K562 (cell line): ENCODE data around the gene LRP4. TPM values are rescaled to one million over a fixed set of nuclear protein-coding genes. Genes with fewer than 3 reads are reported as not detected.

Experiments
- ATAC-seq: fragments of 200-7000 bp; cut with Tn5 transposase; 3 replicates; pipeline ENCODE4 v1.9.1; 2020; ENCODE audit warnings: moderate library complexity
- BruUV-seq: library from RNA; stranded (reverse); fragments of 400-500 nt; replicated peaks from 2 replicates; lab custom pipeline; 2021; lab: Mats Ljungman, UMichigan
- CTCF ChIA-PET: fragments of 300-600 bp; formaldehyde crosslinking; extraction: SDS; loops from one replicate; lab custom pipeline; 2021; ENCODE audit warnings: low intra/inter-chr PET ratio; lab: Yijun Ruan, JAX
- POLR2A ChIA-PET: fragments of 300-600, 350-650 bp; sonication (Branson Sonifier 250); formaldehyde crosslinking; extraction: SDS; loops from one replicate; lab custom pipeline; 2021; ENCODE audit warnings: antibody characterized with exemption, inconsistent platforms; lab: Yijun Ruan, JAX
- DNase-seq, 4 experiments: peaks; one replicate each; pipeline versions ENCODE4 v3.0.0 to v3.0.0-alpha.2; 2011 to 2018; ENCODE audit warnings: low spot score in 3 of 4, mixed read lengths in 3 of 4; ENCODE audit errors: extremely low read depth in 1 of 4
- FAIRE-seq: peaks from 2 replicates; lab custom pipeline; 2011; peaks lifted over from hg19 to GRCh38; lab: Jason Lieb, UNC
- H2AFZ ChIP-seq: 2 replicates; pipeline ENCODE4 v1.6.0; 2011; ENCODE audit warnings: low read depth, low read length, control low read depth, inconsistent platforms
- H3K27ac ChIP-seq: fragments of 200-600 bp; 3 replicates; pipeline ENCODE4 v1.8.0; 2011; ENCODE audit warnings: low read depth, mild to moderate bottlenecking, control low read depth, inconsistent platforms, low read length, moderate library complexity, mixed read lengths; ENCODE audit errors: extremely low read depth
- H3K27me3 ChIP-seq, 2 experiments: fragments of 300-600 bp in 1 of 2; 2 replicates in 1 of 2; 3 replicates in 1 of 2; pipeline versions ENCODE4 v1.6.0 to v1.8.0; 2011; ENCODE audit warnings: inconsistent platforms in 2 of 2, low read length in 2 of 2, mild to moderate bottlenecking in 1 of 2, mixed read lengths in 1 of 2, moderate library complexity in 1 of 2; ENCODE audit not compliant: control insufficient read depth in 2 of 2, insufficient read depth in 2 of 2
- H3K36me3 ChIP-seq: fragments of 300-600 bp; 3 replicates; pipeline ENCODE4 v1.8.0; 2011; ENCODE audit warnings: mild to moderate bottlenecking, low read length, inconsistent platforms; ENCODE audit not compliant: control insufficient read depth, insufficient read depth
- H3K4me1 ChIP-seq, 2 experiments: fragments of 200-600 bp in 1 of 2; replicated peaks in 1 of 2; 2 replicates in 1 of 2; 3 replicates in 1 of 2; pipeline versions ENCODE4 v1.5.1 to v1.8.0; 2011; ENCODE audit warnings: inconsistent platforms in 2 of 2, low read length in 2 of 2, mild to moderate bottlenecking in 1 of 2, mixed read lengths in 1 of 2, moderate library complexity in 1 of 2; ENCODE audit not compliant: control insufficient read depth in 2 of 2, insufficient read depth in 2 of 2
- H3K4me2 ChIP-seq: 2 replicates; pipeline ENCODE4 v1.6.1; 2011; ENCODE audit warnings: low read length, control low read depth, inconsistent platforms, mixed read lengths; ENCODE audit not compliant: insufficient read depth
- H3K4me3 ChIP-seq: fragments of 200-600 bp; sonication (generic), shearing (Covaris generic); 2 replicates; pipeline ENCODE4 v1.5.1; 2016; ENCODE audit warnings: control low read depth, inconsistent platforms
- H3K79me2 ChIP-seq: fragments of 200-600 bp; 3 replicates; pipeline ENCODE4 v1.8.0; 2011; ENCODE audit warnings: low read length, inconsistent platforms; ENCODE audit not compliant: control insufficient read depth, insufficient read depth
- H3K9ac ChIP-seq, 2 experiments: 2 replicates each; pipeline versions ENCODE4 v1.6.0 to v1.6.1; 2011; ENCODE audit warnings: low read depth in 2 of 2, low read length in 2 of 2, control low read depth in 1 of 2, inconsistent platforms in 1 of 2, mild to moderate bottlenecking in 1 of 2, mixed read lengths in 1 of 2; ENCODE audit not compliant: insufficient read depth in 1 of 2
- H3K9me1 ChIP-seq: one replicate; pipeline ENCODE4 v1.6.0; 2011; ENCODE audit warnings: inconsistent platforms, mild to moderate bottlenecking, low read length, moderate library complexity; ENCODE audit not compliant: control insufficient read depth, insufficient read depth
- H3K9me3 ChIP-seq: replicated peaks from 2 replicates; pipeline ENCODE4 v1.5.1; 2011; ENCODE audit warnings: low read depth, low read length, inconsistent platforms; ENCODE audit not compliant: control insufficient read depth, insufficient read depth
- H4K20me1 ChIP-seq: replicated peaks from 2 replicates; pipeline ENCODE4 v1.6.1; 2011; ENCODE audit warnings: low read length, inconsistent platforms, mixed read lengths; ENCODE audit not compliant: control insufficient read depth, insufficient read depth
- DLX4 ChIP-seq: fragments of 250-450 bp; sonication (Bioruptor Pico); IDR thresholded peaks from 2 replicates; pipeline ENCODE4 v1.6.1; 2021; ENCODE audit warnings: mild to moderate bottlenecking
- ETV1 ChIP-seq: fragments of 450-650 bp; conservative IDR thresholded peaks from 2 replicates; pipeline ENCODE4 v1.6.1; 2016; ENCODE audit warnings: missing genetic modification characterization, control low read depth, low read depth, missing compliant biosample characterization
- IRF9 ChIP-seq: fragments of 450-650 bp; IDR thresholded peaks from 2 replicates; pipeline ENCODE4 v1.6.1; 2016; ENCODE audit warnings: missing biosample characterization, missing genetic modification characterization
- MAFK ChIP-seq: IDR thresholded peaks from 2 replicates; pipeline ENCODE4 v1.6.1; 2011; ENCODE audit warnings: low read length, improper control_type of control experiment
- MCM2 ChIP-seq: fragments of 450-650 bp; IDR thresholded peaks from 2 replicates; pipeline ENCODE4 v1.6.1; 2017; ENCODE audit warnings: low read depth, mild to moderate bottlenecking
- NR0B1 ChIP-seq: fragments of 450-650 bp; IDR thresholded peaks from one replicate; pipeline ENCODE4 v1.6.1; 2018; ENCODE audit warnings: mild to moderate bottlenecking, moderate library complexity; ENCODE audit not compliant: partially characterized antibody
- PCBP2 ChIP-seq: fragments of 200-400 bp; formaldehyde crosslinking; IDR thresholded peaks from 2 replicates; pipeline ENCODE4 v1.6.1; 2018; ENCODE audit warnings: low read length, low read depth, mild to moderate bottlenecking, moderate library complexity; ENCODE audit not compliant: poor library complexity, severe bottlenecking
- VEZF1 ChIP-seq: fragments of 200-800 bp; sonication (Bioruptor generic); IDR thresholded peaks from 2 replicates; pipeline ENCODE4 v1.6.1; 2017; ENCODE audit warnings: missing genetic modification characterization, missing compliant biosample characterization
- ZC3H8 ChIP-seq: fragments of 450-650 bp; IDR thresholded peaks from 2 replicates; pipeline ENCODE4 v1.6.1; 2017
- ZNF717 ChIP-seq: fragments of 250-450 bp; sonication (Bioruptor Pico); IDR thresholded peaks from 2 replicates; pipeline ENCODE4 v1.5.0; 2021
- WGBS: fragments of 100-300 bp; shearing (Covaris generic); methylation state at CpG from one replicate; pipeline ENCODE4 v1.1.6; 2016; ENCODE audit warnings: low coverage, mixed read lengths; ENCODE audit not compliant: insufficient coverage; ENCODE audit errors: missing lambda C conversion rate; 5-methylcytosine and 5-hydroxymethylcytosine counted together
- in situ Hi-C: fragments of 300-500 bp; cut with MboI; formaldehyde crosslinking; loops from 4 replicates; pipeline ENCODE4 v1.15.0; 2018; ENCODE audit warnings: inconsistent platforms, mixed read lengths
- intact Hi-C: fragments of 100-400 bp; cut with micrococcal nuclease; formaldehyde crosslinking; loops from 2 replicates; pipeline ENCODE4 v1.14.2; 2022
- polyA plus RNA-seq, 8 experiments: library from polyadenylated mRNA; depleted of rRNA in 4 of 8; stranded (reverse) in 5 of 8; unstranded in 3 of 8; fragments of >200 nt; fragmentation: Nextera tagmentation in 2 of 8; fragmentation: Illumina TruSeq in 1 of 8; extraction: Ambion mirVana in 2 of 8; extraction: Trizol in 1 of 8; gene quantifications; 2 replicates each; pipeline versions ENCODE4 v1.2.1 to v1.2.3, GENCODE V29; 2011 to 2014; ENCODE audit warnings: inconsistent platforms in 1 of 8, missing spikeins in 1 of 8
- total RNA-seq, 7 experiments: library from RNA; depleted of rRNA in 6 of 7; stranded (reverse); fragments of >200 nt in 6 of 7; fragmentation: Illumina TruSeq in 2 of 7; extraction: Trizol in 2 of 7; gene quantifications; 2 replicates each; pipeline versions ENCODE4 v1.2.1 to v1.2.3, GENCODE V29; 2011 to 2021; ENCODE audit warnings: low replicate concordance in 1 of 7

The LRP4 gene
- total and polyA plus RNA-seq, 9 of the 15 experiments (the other 6 are each of a cell fraction or from before 2014, with no cell fraction given), result 0.04 to 0.54 (median 0.10) TPM

- Histone ChIP-seq H3K9me1 (no peaks in the 10 kb centered on the region), H3K4me2 (no peak overlapping the region), H3K4me3 (no peak overlapping the region), H2AFZ (no peak overlapping the region), H3K79me2 (no peaks in the 10 kb centered on the region), H3K4me1 (no peaks in the 10 kb centered on the region; a peak in 1 of 5 replicates), H3K9me3 (no peaks in the 10 kb centered on the region), H3K27ac (no peak overlapping the region), H4K20me1 (no peaks in the 10 kb centered on the region), H3K36me3 (no peaks in the 10 kb centered on the region), H3K27me3 (no peaks in the 10 kb centered on the region), H3K9ac (no peak overlapping the region)
- intact Hi-C loops, result no loop called here
- ChIA-PET POLR2A (interaction anchor here (0.6 to 1.4 kb wide), 2 partner anchors 10 to 32 kb away, joined by 4 read pairs; no protein-coding TSS in a partner anchor), CTCF (no interaction called here)
- TF ChIP-seq DLX4 (CRISPR knock-in tag), result no peak
- 33% methylated on average over 1 of the region's 1 CpG for WGBS
- DNase-seq (no peak), FAIRE-seq (no peak), ATAC-seq (no peak)
- in situ Hi-C loops, result no loop called here
- no TSS peak for BruUV-seq
These were observed 33.5 kb upstream of the LRP4 start for GRCh38 chr11:46951864-46952263.

GRCh38 chr11:46949297-46949696 is 30.9 kb upstream of the LRP4 start:
- no peak for DNase-seq
- intact Hi-C loops, result no loop called here
- no TSS peak for BruUV-seq
- H3K27ac ChIP-seq, result no peak overlapping the region
- in situ Hi-C loops, result no loop called here
- TF ChIP-seq PCBP2, result no peak
- TF ChIP-seq ZC3H8, result no peak
- TF ChIP-seq ZNF717 (CRISPR knock-in tag), result no peak
- no peak for TF ChIP-seq MAFK
- no peak for TF ChIP-seq VEZF1 (CRISPR knock-in tag)
- no peak for TF ChIP-seq NR0B1
- TF ChIP-seq IRF9 (tag), result no peak
- TF ChIP-seq MCM2, result no peak
- no peak for TF ChIP-seq ETV1 (tag)
- no peaks in the 10 kb centered on the region for H3K27me3 ChIP-seq
- no peaks in the 10 kb centered on the region for H4K20me1 ChIP-seq
- no peaks in the 10 kb centered on the region for H3K79me2 ChIP-seq
- ChIA-PET CTCF (no interaction called here), POLR2A (interaction anchor here (0.6 to 1.1 kb wide), 2 partner anchors 10 to 13 kb away, joined by 3 to 4 read pairs; partner anchors contain the start of gene CSTPP1)
- H3K9me1 ChIP-seq, result no peaks in the 10 kb centered on the region
- WGBS, result 31% methylated on average over 1 of the region's 1 CpG
- FAIRE-seq, result no peak
- H3K4me3 ChIP-seq, result no peak overlapping the region
- no peaks in the 10 kb centered on the region; a peak in 1 of 5 replicates for H3K4me1 ChIP-seq
- H3K9ac ChIP-seq, result no peak overlapping the region
- H3K36me3 ChIP-seq, result no peaks in the 10 kb centered on the region
- H2AFZ ChIP-seq, result no peak overlapping the region
- no peaks in the 10 kb centered on the region for H3K9me3 ChIP-seq
- ATAC-seq, result no peak
- no peak overlapping the region for H3K4me2 ChIP-seq
